HUES64 (cell line): ENCODE data around the gene WDFY4.

ENCODE experiments used
- H3K27ac ChIP-seq: 2 replicates; pipeline ENCODE4 v1.7.0; 2013; ENCODE audit warnings: low read depth, low read length, inconsistent platforms
- H3K27me3 ChIP-seq: 2 replicates; pipeline ENCODE4 v1.6.1; 2013; ENCODE audit warnings: mild to moderate bottlenecking, low read length; ENCODE audit not compliant: insufficient read depth
- H3K36me3 ChIP-seq: 2 replicates; pipeline ENCODE4 v1.6.1; 2013; ENCODE audit warnings: mild to moderate bottlenecking, low read length; ENCODE audit not compliant: insufficient read depth
- H3K4me1 ChIP-seq: 2 replicates; pipeline ENCODE4 v1.6.1; 2013; ENCODE audit warnings: mild to moderate bottlenecking, low read length, moderate library complexity; ENCODE audit not compliant: insufficient read depth
- H3K4me3 ChIP-seq: 2 replicates; pipeline ENCODE4 v1.5.1; 2013; ENCODE audit warnings: mild to moderate bottlenecking, low read length, moderate library complexity
- H3K9ac ChIP-seq: 2 replicates; pipeline ENCODE4 v1.6.1; 2013; ENCODE audit warnings: mild to moderate bottlenecking, low read depth, low read length
- H3K9me3 ChIP-seq: 2 replicates; pipeline ENCODE4 v1.6.1; 2013; ENCODE audit warnings: low read depth, low read length; ENCODE audit not compliant: insufficient read depth
- WGBS: fragments of 150-250, 120-280 bp; methylation state at CpG from one replicate; pipeline ENCODE4 v1.1.7; 2013; ENCODE audit warnings: missing lambda C conversion rate; 5-methylcytosine and 5-hydroxymethylcytosine counted together

Gene WDFY4

GRCh38 chr10:48983648-48984351 is 299.1 kb downstream of the WDFY4 start:
- Histone ChIP-seq H3K4me1 (no peaks in the 10 kb centered on the region), H3K27me3 (no peaks in the 10 kb centered on the region), H3K9me3 (no peaks in the 10 kb centered on the region), H3K9ac (no peak overlapping the region), H3K36me3 (no peaks in the 10 kb centered on the region), H3K4me3 (no peak overlapping the region), H3K27ac (no peak overlapping the region)
- 95% methylated on average over 5 of the region's 5 CpGs for WGBS

- Histone ChIP-seq H3K27me3 (no peaks in the 10 kb centered on the region), H3K4me1 (no peaks in the 10 kb centered on the region), H3K9me3 (no peaks in the 10 kb centered on the region), H3K27ac (no peak overlapping the region), H3K36me3 (no peaks in the 10 kb centered on the region), H3K9ac (no peak overlapping the region), H3K4me3 (no peak overlapping the region)
- 95% methylated on average over 7 of the region's 7 CpGs for WGBS
Measured at GRCh38 chr10:48985621-48986158, 301.0 kb downstream of the WDFY4 start.

- H3K4me3 ChIP-seq: no peak overlapping the region
- no peaks in the 10 kb centered on the region for H3K4me1 ChIP-seq
- H3K9me3 ChIP-seq: no peaks in the 10 kb centered on the region
- H3K27ac ChIP-seq: no peak overlapping the region
- 89% methylated on average over 1 of the region's 1 CpG for WGBS
- H3K27me3 ChIP-seq: no peaks in the 10 kb centered on the region
- H3K9ac ChIP-seq: no peak overlapping the region
- no peaks in the 10 kb centered on the region for H3K36me3 ChIP-seq
Measured at GRCh38 chr10:48990226-48990625, 305.6 kb downstream of the WDFY4 start.

GRCh38 chr10:48993627-48994026 is 309.0 kb downstream of the WDFY4 start:
- no peak overlapping the region for H3K27ac ChIP-seq
- no peak overlapping the region for H3K9ac ChIP-seq
- H3K4me3 ChIP-seq: no peak overlapping the region
- H3K4me1 ChIP-seq: no peaks in the 10 kb centered on the region
- no peaks in the 10 kb centered on the region for H3K27me3 ChIP-seq
- H3K36me3 ChIP-seq: no peaks in the 10 kb centered on the region
- 92% methylated on average over 5 of the region's 5 CpGs for WGBS
- no peaks in the 10 kb centered on the region for H3K9me3 ChIP-seq

GRCh38 chr10:48996329-48996728 is 311.7 kb downstream of the WDFY4 start:
- H3K4me1 ChIP-seq: peaks cover 3% of the 10 kb centered on the region; the same call in 1 of the 2 replicates
- no peak overlapping the region for H3K4me3 ChIP-seq
- no peaks in the 10 kb centered on the region for H3K27me3 ChIP-seq
- H3K27ac ChIP-seq: no peak overlapping the region
- no peaks in the 10 kb centered on the region for H3K9me3 ChIP-seq
- no peak overlapping the region for H3K9ac ChIP-seq
- 66% methylated on average over 3 of the region's 3 CpGs for WGBS
- H3K36me3 ChIP-seq: no peaks in the 10 kb centered on the region

GRCh38 chr10:48999346-48999745 is 314.7 kb downstream of the WDFY4 start:
- no peaks in the 10 kb centered on the region for H3K9me3 ChIP-seq
- no peak overlapping the region for H3K27ac ChIP-seq
- 89% methylated on average over 2 of the region's 2 CpGs for WGBS

GRCh38 chr10:49000437-49001398 is 316.0 kb downstream of the WDFY4 start:
- Histone ChIP-seq H3K9ac (no peak overlapping the region), H3K4me1 (peaks cover 3% of the 10 kb centered on the region; the same call in 1 of the 2 replicates), H3K27ac (no peak overlapping the region), H3K27me3 (no peaks in the 10 kb centered on the region), H3K4me3 (no peak overlapping the region), H3K9me3 (no peaks in the 10 kb centered on the region), H3K36me3 (no peaks in the 10 kb centered on the region)
- 93% methylated on average over 13 of the region's 13 CpGs for WGBS

More at GRCh38 chr10:48999346-48999745, 314.7 kb downstream of the WDFY4 start:
- Histone ChIP-seq H3K36me3 (no peaks in the 10 kb centered on the region), H3K4me1 (peaks cover 3% of the 10 kb centered on the region; the same call in 1 of the 2 replicates), H3K4me3 (no peak overlapping the region), H3K9ac (no peak overlapping the region), H3K27me3 (no peaks in the 10 kb centered on the region)

GRCh38 chr10:49001402-49001801 is 316.7 kb downstream of the WDFY4 start:
- WGBS: 61% methylated on average over 9 of the region's 9 CpGs
- H3K27me3 ChIP-seq: no peaks in the 10 kb centered on the region
- H3K4me1 ChIP-seq: peaks cover 3% of the 10 kb centered on the region; the same call in 1 of the 2 replicates
- no peak overlapping the region for H3K27ac ChIP-seq
- no peaks in the 10 kb centered on the region for H3K9me3 ChIP-seq
- no peaks in the 10 kb centered on the region for H3K36me3 ChIP-seq
- H3K4me3 ChIP-seq: no peak overlapping the region
- no peak overlapping the region for H3K9ac ChIP-seq

- no peak overlapping the region for H3K4me3 ChIP-seq
- WGBS: 86% methylated on average over 16 of the region's 17 CpGs
- no peaks in the 10 kb centered on the region for H3K27me3 ChIP-seq
- no peak overlapping the region for H3K27ac ChIP-seq
- no peak overlapping the region for H3K9ac ChIP-seq
- H3K36me3 ChIP-seq: no peaks in the 10 kb centered on the region
- peaks cover 3% of the 10 kb centered on the region; the same call in 1 of the 2 replicates for H3K4me1 ChIP-seq
- no peaks in the 10 kb centered on the region for H3K9me3 ChIP-seq
Measured at GRCh38 chr10:49001870-49002672, 317.4 kb downstream of the WDFY4 start.

GRCh38 chr10:49005270-49005669 is 320.6 kb downstream of the WDFY4 start:
- H3K36me3 ChIP-seq: no peaks in the 10 kb centered on the region
- H3K4me3 ChIP-seq: no peak overlapping the region
- no peaks in the 10 kb centered on the region for H3K27me3 ChIP-seq
- no peaks in the 10 kb centered on the region for H3K9me3 ChIP-seq
- peaks cover 3% of the 10 kb centered on the region; the same call in 1 of the 2 replicates for H3K4me1 ChIP-seq
- no peak overlapping the region for H3K9ac ChIP-seq
- 93% methylated on average over 5 of the region's 5 CpGs for WGBS
- no peak overlapping the region for H3K27ac ChIP-seq
